B cell (primary cell): ENCODE measurements around the gene ITGA7. TPM values are rescaled to one million over a fixed set of nuclear protein-coding genes. Genes with fewer than 3 reads are reported as not detected.

Source experiments
- ATAC-seq: fragments of 200-7000 bp; cut with Tn5 transposase; one replicate; pipeline ENCODE4 v1.10.0; 2021; ENCODE audit warnings: low read depth, mild to moderate bottlenecking, moderate number of reproducible peaks, moderate library complexity
- CTCF ChIA-PET: fragments of 350-600 bp; sonication (Branson Sonifier 250); formaldehyde crosslinking; loops from one replicate; lab custom pipeline; 2021; ENCODE audit warnings: antibody characterized with exemption, inconsistent platforms; lab: Charles Lee
- POLR2A ChIA-PET: fragments of 350-600 bp; sonication (Branson Sonifier 250); formaldehyde crosslinking; loops from one replicate; lab custom pipeline; 2021; ENCODE audit warnings: antibody characterized with exemption; lab: Charles Lee
- DNase-seq: peaks from one replicate; pipeline ENCODE4 v3.0.0; 2013
- H2AFZ ChIP-seq: 2 replicates; pipeline ENCODE4 v1.6.1; 2012; ENCODE audit warnings: mild to moderate bottlenecking, low read depth, low read length; ENCODE audit not compliant: insufficient read depth, poor library complexity, severe bottlenecking
- H3K27ac ChIP-seq, 2 donors: 1 replicate in 1 of 2; 2 replicates in 1 of 2; pipeline ENCODE4 v1.5.1; 2012 to 2013; ENCODE audit warnings: low read length in 2 of 2, mild to moderate bottlenecking in 2 of 2, moderate library complexity in 1 of 2
- H3K27me3 ChIP-seq, 4 experiments: fragments of 200-600 bp in 1 of 4; sonication (generic) in 1 of 4; replicated peaks in 1 of 4; 1 replicate in 2 of 4; 2 replicates in 2 of 4; pipeline versions ENCODE4 v1.6.1 to v1.7.0; 2013 to 2016; ENCODE audit warnings: low read length in 3 of 4, mild to moderate bottlenecking in 2 of 4, mixed read lengths in 1 of 4, moderate library complexity in 1 of 4; ENCODE audit not compliant: insufficient read depth in 4 of 4, control insufficient read depth in 3 of 4; ENCODE audit errors: control extremely low read depth in 1 of 4
- H3K36me3 ChIP-seq, 2 experiments: replicated peaks in 1 of 2; 1 replicate in 1 of 2; 2 replicates in 1 of 2; pipeline versions ENCODE4 v1.6.1 to v1.7.1; 2013; ENCODE audit warnings: low read length in 1 of 2; ENCODE audit not compliant: insufficient read depth in 2 of 2, control insufficient read depth in 1 of 2; ENCODE audit errors: control extremely low read depth in 1 of 2, extremely low read depth in 1 of 2
- H3K4me1 ChIP-seq, 2 donors: fragments of 200-600 bp in 1 of 2; sonication (generic) in 1 of 2; 1 replicate in 1 of 2; 2 replicates in 1 of 2; pipeline versions ENCODE4 v1.5.1 to v1.6.1; 2013 to 2017; ENCODE audit warnings: low read length in 2 of 2; ENCODE audit not compliant: control insufficient read depth in 2 of 2, insufficient read depth in 2 of 2
- H3K4me2 ChIP-seq: replicated peaks from 2 replicates; pipeline ENCODE3; 2012; ENCODE audit warnings: mild to moderate bottlenecking, low read depth, low read length; ENCODE audit not compliant: poor library complexity, severe bottlenecking
- H3K4me3 ChIP-seq, 5 experiments: fragments of 200-600 bp in 1 of 5; sonication (generic) in 1 of 5; 1 replicate in 3 of 5; 2 replicates in 2 of 5; pipeline versions ENCODE4 v1.5.1 to v1.7.0; 2011 to 2016; ENCODE audit warnings: low read length in 4 of 5, mild to moderate bottlenecking in 4 of 5, low read depth in 2 of 5, control low read depth in 1 of 5, moderate library complexity in 1 of 5; ENCODE audit not compliant: insufficient read depth in 1 of 5; ENCODE audit errors: control extremely low read depth in 1 of 5, extremely low read depth in 1 of 5
- H3K79me2 ChIP-seq: fragments of 200-600 bp; sonication (generic); one replicate; pipeline ENCODE4 v1.6.0; 2016; ENCODE audit warnings: low read length; ENCODE audit not compliant: control insufficient read depth, insufficient read depth
- H3K9ac ChIP-seq: fragments of 200-600 bp; sonication (generic); 2 replicates; pipeline ENCODE4 v1.6.1; 2017; ENCODE audit warnings: mild to moderate bottlenecking, low read length, moderate library complexity
- H3K9me3 ChIP-seq, 3 donors: one replicate each; pipeline versions ENCODE4 v1.6.1 to v1.7.1; 2013; ENCODE audit warnings: low read length in 2 of 3; ENCODE audit not compliant: control insufficient read depth in 2 of 3, insufficient read depth in 1 of 3; ENCODE audit errors: control extremely low read depth in 1 of 3
- H4K20me1 ChIP-seq: 2 replicates; pipeline ENCODE4 v1.6.0; 2012; ENCODE audit warnings: mild to moderate bottlenecking, low read length; ENCODE audit not compliant: insufficient read depth, control insufficient read depth, poor library complexity, severe bottlenecking
- H3K27ac Mint-ChIP-seq: one replicate; pipeline ENCODE4 v1.8.0; 2021; ENCODE audit warnings: mixed read lengths
- H3K27me3 Mint-ChIP-seq: one replicate; pipeline ENCODE4 v1.8.0; 2021; ENCODE audit warnings: mixed read lengths
- H3K4me1 Mint-ChIP-seq: one replicate; pipeline ENCODE4 v1.8.0; 2021; ENCODE audit warnings: mixed read lengths
- H3K4me3 Mint-ChIP-seq: one replicate; pipeline ENCODE4 v1.8.0; 2021; ENCODE audit warnings: mixed read lengths
- H3K9me3 Mint-ChIP-seq: one replicate; pipeline ENCODE4 v1.8.0; 2022; ENCODE audit warnings: mixed read lengths; ENCODE audit not compliant: insufficient read depth
- EZH2 ChIP-seq: IDR thresholded peaks from 2 replicates; pipeline ENCODE4 v1.6.1; 2012; ENCODE audit warnings: borderline replicate concordance, low read depth, mild to moderate bottlenecking, moderate library complexity, low read length; ENCODE audit not compliant: insufficient read depth, poor library complexity, severe bottlenecking
- WGBS: methylation state at CpG from one replicate; pipeline ENCODE4 v1.1.5; 2013; ENCODE audit warnings: missing lambda C conversion rate; ENCODE audit not compliant: insufficient coverage; 5-methylcytosine and 5-hydroxymethylcytosine counted together
- intact Hi-C: fragments of 100-400 bp; cut with micrococcal nuclease; formaldehyde crosslinking; loops from one replicate; pipeline ENCODE4 v1.10.0; 2022
- polyA plus RNA-seq: library from polyadenylated mRNA; depleted of rRNA; stranded (reverse); fragments of >200 nt; gene quantifications from 2 replicates; pipeline ENCODE4 v1.2.3, GENCODE V29; 2012
- total RNA-seq, 2 donors: library from RNA; stranded (reverse); fragments of 120-200 nt in 1 of 2; gene quantifications; 1 replicate in 1 of 2; 2 replicates in 1 of 2; pipeline versions ENCODE4 v1.2.3 to v1.2.4, GENCODE V29; 2013 to 2022
- TF ChIP-seq, protein P1 (sequence below): fragments of 200-600 bp; IDR thresholded peaks from one replicate; pipeline ENCODE4 v1.8.0; 2022; ENCODE audit warnings: antibody characterized with exemption, mild to moderate bottlenecking

ITGA7 gene
- total and polyA plus RNA-seq, 2 donors (not counting 1 experiment from before 2014, with no cell fraction given), result 2.4 to 3.3 TPM

DNA sequence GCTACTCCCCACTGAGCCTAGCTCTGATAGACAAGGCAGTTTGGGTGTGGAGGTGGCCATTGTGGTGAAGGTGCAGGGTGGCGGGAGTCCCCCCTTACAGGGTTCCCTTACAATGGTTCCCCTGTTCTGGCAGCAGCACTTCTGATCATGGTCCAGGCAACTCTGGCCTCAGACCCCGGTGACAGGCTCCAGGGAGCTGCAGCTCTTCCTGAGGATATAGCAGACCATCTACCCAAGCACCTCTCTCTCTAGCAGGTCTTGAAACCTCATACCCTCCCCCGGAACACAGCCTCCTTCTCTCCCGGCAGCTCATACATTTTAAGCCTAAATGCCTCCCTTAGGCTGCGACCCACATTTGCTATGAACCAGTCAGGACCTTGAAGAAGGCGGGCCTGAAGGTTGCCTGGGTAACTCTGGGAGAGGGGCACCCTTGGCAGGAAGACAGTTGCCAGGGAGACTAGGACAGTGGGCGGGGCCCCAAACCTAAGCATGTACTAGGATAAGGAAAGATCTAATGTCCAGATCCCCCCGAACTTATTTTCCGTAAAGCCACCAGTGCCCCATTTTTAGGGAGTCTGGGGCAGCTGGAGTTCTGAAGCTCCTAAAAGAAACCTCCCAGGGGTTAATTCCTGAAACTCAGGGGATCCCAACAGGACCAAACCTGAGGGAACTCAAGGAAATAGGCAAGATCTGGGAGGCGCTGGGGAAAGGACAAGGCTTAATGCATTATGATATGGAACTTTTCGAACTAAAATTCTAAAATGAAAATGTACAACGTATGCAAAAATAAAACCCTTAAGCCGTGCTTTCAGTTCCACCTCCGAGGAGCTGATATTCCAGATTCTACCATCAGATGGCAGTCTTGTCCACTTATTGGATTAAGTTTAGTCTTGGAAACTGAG, 30.7 kb upstream of the ITGA7 start:
- H3K4me1 Mint-ChIP-seq, result peaks cover 21% of the 10 kb centered on the region
- H3K27ac Mint-ChIP-seq, result peak overlapping the region; percentile 91
- TF ChIP-seq, protein P1, sequence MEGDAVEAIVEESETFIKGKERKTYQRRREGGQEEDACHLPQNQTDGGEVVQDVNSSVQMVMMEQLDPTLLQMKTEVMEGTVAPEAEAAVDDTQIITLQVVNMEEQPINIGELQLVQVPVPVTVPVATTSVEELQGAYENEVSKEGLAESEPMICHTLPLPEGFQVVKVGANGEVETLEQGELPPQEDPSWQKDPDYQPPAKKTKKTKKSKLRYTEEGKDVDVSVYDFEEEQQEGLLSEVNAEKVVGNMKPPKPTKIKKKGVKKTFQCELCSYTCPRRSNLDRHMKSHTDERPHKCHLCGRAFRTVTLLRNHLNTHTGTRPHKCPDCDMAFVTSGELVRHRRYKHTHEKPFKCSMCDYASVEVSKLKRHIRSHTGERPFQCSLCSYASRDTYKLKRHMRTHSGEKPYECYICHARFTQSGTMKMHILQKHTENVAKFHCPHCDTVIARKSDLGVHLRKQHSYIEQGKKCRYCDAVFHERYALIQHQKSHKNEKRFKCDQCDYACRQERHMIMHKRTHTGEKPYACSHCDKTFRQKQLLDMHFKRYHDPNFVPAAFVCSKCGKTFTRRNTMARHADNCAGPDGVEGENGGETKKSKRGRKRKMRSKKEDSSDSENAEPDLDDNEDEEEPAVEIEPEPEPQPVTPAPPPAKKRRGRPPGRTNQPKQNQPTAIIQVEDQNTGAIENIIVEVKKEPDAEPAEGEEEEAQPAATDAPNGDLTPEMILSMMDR, result peak; percentile 91
- TF ChIP-seq EZH2, result no peak
- DNase-seq (peak; percentile 89), ATAC-seq (peak; percentile 81)
- H3K9ac ChIP-seq, result peak overlapping the region; percentile 85
- H3K9me3 ChIP-seq, result no peaks in the 10 kb centered on the region
- POLR2A ChIA-PET, result interaction anchor here (0.5 to 2.4 kb wide), 14 partner anchors 9 to 1374 kb away, joined by 3 to 18 read pairs (median 4); partner anchors contain the start of genes BLOC1S1, CD63, ITGA7 and ORMDL2
- intact Hi-C loops, result loop anchor here (1.0 to 2.0 kb wide), 10 partner anchors 9 to 483 kb away; partner anchors contain the start of genes CD63, DNAJC14, PYM1 and RNF41
- peak overlapping the region; percentile 70 to 84 for H3K27ac ChIP-seq
- H4K20me1 ChIP-seq, result no peaks in the 10 kb centered on the region
- CTCF ChIA-PET, result interaction anchor here (0.6 to 8.1 kb wide), 50 partner anchors 9 to 898 kb away, joined by 3 to 147 read pairs (median 5); partner anchors contain the start of genes BLOC1S1, CD63, COQ10A and DGKA
- no peaks in the 10 kb centered on the region for H3K27me3 Mint-ChIP-seq
- 5% methylated on average over 6 of the region's 14 CpGs for WGBS
- H3K9me3 Mint-ChIP-seq, result no peaks in the 10 kb centered on the region
- peaks cover 15 to 20% of the 10 kb centered on the region in 2 donors for H3K4me1 ChIP-seq
- peak overlapping the region; percentile 61 to 97 (median 89) for H3K4me3 ChIP-seq
- peak overlapping the region; percentile 89 for H3K4me3 Mint-ChIP-seq
- H2AFZ ChIP-seq, result peak overlapping the region; percentile 96
- H3K36me3 ChIP-seq, result no peaks in the 10 kb centered on the region
- no peaks in the 10 kb centered on the region for H3K79me2 ChIP-seq
- no peaks in the 10 kb centered on the region for H3K27me3 ChIP-seq
- H3K4me2 ChIP-seq, result peak overlapping the region; percentile 89
